HepG2 (cell line): ENCODE measurements around the gene ZNF546. TPM values are rescaled to one million over a fixed set of nuclear protein-coding genes. Genes with fewer than 3 reads are reported as not detected.
A peak's percentile ranks its signal among the peaks of the same experiment; 100 is the strongest.

Source experiments
- ARID5B ChIP-seq: IDR thresholded peaks from 2 replicates; pipeline ENCODE4 v1.4.0; 2020; ENCODE audit warnings: mild to moderate bottlenecking, missing genetic modification reagents
- BATF2 ChIP-seq: sonication (generic); formaldehyde crosslinking; IDR thresholded peaks from 2 replicates; pipeline ENCODE4 v1.8.0; 2022; ENCODE audit warnings: mild to moderate bottlenecking, missing genetic modification reagents, moderate library complexity
- FOXA1 ChIP-seq, 2 experiments: fragments of 450-650 bp in 1 of 2; sonication (generic) in 1 of 2; formaldehyde crosslinking in 1 of 2; IDR thresholded peaks; 2 replicates each; pipeline versions ENCODE4 v1.4.0 to v1.6.1; 2016 to 2020; ENCODE audit warnings: missing genetic modification reagents in 1 of 2
- MXI1 ChIP-seq: IDR thresholded peaks from 3 replicates; pipeline ENCODE4 v1.6.1; 2012; ENCODE audit warnings: low read depth, low read length, inconsistent platforms, borderline replicate concordance
- NRL ChIP-seq: sonication (generic); formaldehyde crosslinking; IDR thresholded peaks from 2 replicates; pipeline ENCODE4 v1.5.0; 2020; ENCODE audit warnings: missing genetic modification reagents, mild to moderate bottlenecking, moderate library complexity, borderline replicate concordance
- PAWR ChIP-seq: sonication (generic); formaldehyde crosslinking; IDR thresholded peaks from 2 replicates; pipeline ENCODE4 v1.4.0; 2020; ENCODE audit warnings: missing genetic modification reagents, mild to moderate bottlenecking, borderline replicate concordance
- SALL1 ChIP-seq: sonication (generic); formaldehyde crosslinking; IDR thresholded peaks from 2 replicates; pipeline ENCODE4 v1.8.0; 2022; ENCODE audit warnings: mild to moderate bottlenecking, missing genetic modification reagents
- SIX4 ChIP-seq: sonication (generic); formaldehyde crosslinking; IDR thresholded peaks from 2 replicates; pipeline ENCODE4 v1.4.0; 2020; ENCODE audit warnings: missing genetic modification reagents
- ZBTB46 ChIP-seq: sonication (generic); formaldehyde crosslinking; IDR thresholded peaks from 2 replicates; pipeline ENCODE4 v1.4.0; 2020; ENCODE audit warnings: mild to moderate bottlenecking, missing genetic modification reagents, borderline replicate concordance
- ZNF318 ChIP-seq: sonication (generic); formaldehyde crosslinking; IDR thresholded peaks from 2 replicates; pipeline ENCODE4 v1.4.0; 2020; ENCODE audit warnings: mild to moderate bottlenecking, missing genetic modification reagents
- ZNF333 ChIP-seq: sonication (generic); formaldehyde crosslinking; IDR thresholded peaks from 2 replicates; pipeline ENCODE4 v1.4.0; 2020; ENCODE audit warnings: mild to moderate bottlenecking, missing genetic modification reagents, borderline replicate concordance
- ZNF556 ChIP-seq: sonication (generic); formaldehyde crosslinking; IDR thresholded peaks from 2 replicates; pipeline ENCODE4 v1.4.0; 2020; ENCODE audit warnings: mild to moderate bottlenecking, missing genetic modification reagents, borderline replicate concordance
- ZNF652 ChIP-seq: IDR thresholded peaks from 2 replicates; pipeline ENCODE4 v1.6.1; 2016; ENCODE audit warnings: low read depth, borderline replicate concordance
- ZNF768 ChIP-seq: sonication (generic); formaldehyde crosslinking; IDR thresholded peaks from 2 replicates; pipeline ENCODE4 v1.4.0; 2020; ENCODE audit warnings: missing genetic modification reagents
- polyA plus RNA-seq, 8 experiments: library from polyadenylated mRNA; depleted of rRNA in 3 of 8; stranded (reverse) in 7 of 8; unstranded in 1 of 8; fragments of >200 nt; fragmentation: Illumina TruSeq in 4 of 8; extraction: Trizol in 4 of 8; gene quantifications; 2 replicates each; pipeline versions ENCODE4 v1.2.1 to v1.2.3, GENCODE V29; 2011 to 2016; ENCODE audit warnings: low read depth in 4 of 8, missing spikeins in 1 of 8, mixed read lengths in 1 of 8; ENCODE audit not compliant: insufficient read depth in 1 of 8
- total RNA-seq, 5 experiments: library from RNA; depleted of rRNA; stranded (reverse); fragments of >200 nt; fragmentation: Illumina TruSeq; extraction: Trizol; gene quantifications; 2 replicates each; pipeline ENCODE4 v1.2.3, GENCODE V29; 2016; ENCODE audit warnings: low read depth in 1 of 5

Gene ZNF546
- total and polyA plus RNA-seq, 2 of the 13 experiments (the other 11 are each of a cell fraction or from before 2014, with no cell fraction given), result 2.2 to 4.1 TPM

- no peak for TF ChIP-seq ZBTB46 (CRISPR knock-in tag)
- TF ChIP-seq ZNF333, result peak; percentile 61; the same call in 1 of the 2 replicates
- no peak for TF ChIP-seq ZNF556 (CRISPR knock-in tag)
- TF ChIP-seq ZNF768 (CRISPR knock-in tag), result peak; percentile 23; the same call in 1 of the 2 replicates
- TF ChIP-seq ZNF318 (CRISPR knock-in tag), result no peak
- no peak for TF ChIP-seq ZNF652 (CRISPR knock-in tag)
- TF ChIP-seq SIX4, result no peak
- TF ChIP-seq SALL1, result peak; percentile 84
- no peak for TF ChIP-seq FOXA1 (IDR thresholded peaks at IDR 0.05)
- no peak for TF ChIP-seq FOXA1 (CRISPR knock-in tag; IDR thresholded peaks at IDR 0.05)
- TF ChIP-seq BATF2 (CRISPR knock-in tag), result 0 out of 2 replicates have a peak, but pooled peaks have one; percentile 40
- TF ChIP-seq MXI1, result no peak
- TF ChIP-seq PAWR (CRISPR knock-in tag), result no peak
- no peak for TF ChIP-seq ARID5B (CRISPR knock-in tag)
- TF ChIP-seq NRL (CRISPR knock-in tag), result peak; percentile 89; the same call in 1 of the 2 replicates
These were observed 59.1 kb downstream of the ZNF546 start, which contains the start of gene ZNF780B (continued) for GRCh38 chr19:40055832-40056504.
